HG03025 (cell line): Measurements from ENCODE around the gene TJAP1.
"Not testable (repeated sequence)": the region's sequence is repeated elsewhere in the genome, so short reads cannot be mapped to it uniquely, and the experiment has no call there.

Experiments
- ATAC-seq: cut with Tn5 transposase; IDR thresholded peaks from one replicate; pipeline ENCODE4 v1.9.1; 2021; ENCODE audit warnings: mild to moderate bottlenecking, moderate library complexity; ENCODE audit not compliant: unreplicated experiment, low FRiP score

The TJAP1 gene

DNA sequence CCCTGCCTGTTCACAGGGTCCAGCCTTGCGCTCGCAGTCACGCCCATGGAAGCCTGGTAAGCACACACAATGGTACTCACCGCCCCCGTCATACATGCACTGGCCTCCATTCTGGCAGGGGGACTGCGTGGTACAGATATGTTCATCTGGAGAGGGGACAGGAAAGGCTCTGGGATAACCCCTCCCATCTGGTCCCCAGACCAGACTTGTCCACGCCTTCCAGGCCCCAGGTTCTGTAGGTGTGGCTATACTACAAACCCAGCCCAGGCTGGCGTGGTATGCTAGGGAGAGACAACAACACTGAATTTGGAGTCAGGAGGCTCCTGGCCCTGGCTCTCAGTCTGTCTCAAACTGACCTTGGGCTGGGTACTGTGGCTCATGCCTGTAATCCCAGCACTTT lies 25.4 kb upstream of the TJAP1 start:
- ATAC-seq: no peak

GRCh38 chr6:43452896-43453295 lies 24.5 kb upstream of the TJAP1 start:
- ATAC-seq: no peak

DNA sequence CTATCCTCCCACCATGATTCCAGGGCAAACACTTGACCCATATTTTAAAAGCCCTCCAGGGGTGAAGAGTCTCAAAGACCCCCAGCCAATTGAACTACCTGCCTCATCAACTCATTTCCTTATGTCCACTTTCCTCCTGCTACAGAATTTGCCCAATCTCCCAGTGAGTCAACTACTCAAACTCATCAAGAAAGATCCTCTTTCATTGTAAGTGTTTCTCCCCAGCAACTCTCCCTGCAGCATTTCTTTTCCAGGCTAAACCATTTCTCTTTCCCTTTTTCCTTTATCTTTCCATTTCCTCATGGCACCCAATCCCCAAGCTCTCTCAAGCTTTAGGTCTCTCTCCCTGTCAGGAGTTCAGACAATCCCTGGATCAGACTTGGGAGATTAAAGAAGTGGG lies 23.5 kb upstream of the TJAP1 start:
- no peak for ATAC-seq

- peak; percentile 53 for ATAC-seq
These were observed 23.1 kb upstream of the TJAP1 start for GRCh38 chr6:43454290-43454695.

DNA sequence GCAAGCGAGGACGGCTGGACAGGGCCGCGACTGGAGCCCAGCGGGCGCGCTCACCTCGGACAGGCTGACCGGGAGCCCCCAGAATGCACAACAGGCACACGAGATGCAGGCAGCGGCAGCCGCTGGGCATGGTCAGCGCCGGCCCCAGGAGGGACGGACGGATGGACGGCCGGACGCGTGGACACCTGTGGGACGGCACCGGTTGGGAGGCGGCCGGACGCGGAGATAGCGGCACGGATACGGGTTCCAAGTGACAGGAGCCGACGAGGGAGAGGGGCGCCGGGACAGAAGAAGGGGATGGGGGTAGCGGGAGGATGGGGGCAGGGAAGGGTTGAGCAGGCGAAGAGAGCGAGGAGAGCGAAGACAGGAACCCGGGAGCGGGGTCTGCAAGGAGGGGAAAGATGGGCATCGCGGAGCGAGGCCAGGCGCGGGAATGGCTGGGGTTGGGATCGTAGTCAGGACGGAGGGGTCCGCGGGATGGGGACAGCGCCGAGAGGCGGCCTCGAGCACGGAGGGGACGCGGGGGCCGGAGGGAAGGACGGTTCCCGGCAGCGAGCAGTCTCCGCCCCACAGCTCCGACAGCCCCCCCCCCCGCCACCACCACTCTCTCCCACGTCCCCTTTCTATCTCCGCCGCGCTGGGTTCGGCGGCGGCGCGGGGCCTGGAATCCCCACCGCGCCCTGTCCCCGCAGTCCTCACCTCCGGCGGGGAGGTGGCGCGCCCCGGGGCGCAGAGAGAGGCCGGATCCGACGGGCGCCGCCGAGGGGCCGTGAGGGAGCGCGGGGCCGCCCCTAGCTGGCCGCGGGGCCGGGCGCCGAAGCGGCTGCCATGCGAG lies 22.5 kb upstream of the TJAP1 start:
- peak; percentile 27 for ATAC-seq

GRCh38 chr6:43455531-43456428 lies 21.6 kb upstream of the TJAP1 start, which contains the start of gene DLK2:
DLK2 (minus strand) TSS chr6:43455548; CDS start chr6:43454825, 723 bp downstream.
- ATAC-seq: no peak

DNA sequence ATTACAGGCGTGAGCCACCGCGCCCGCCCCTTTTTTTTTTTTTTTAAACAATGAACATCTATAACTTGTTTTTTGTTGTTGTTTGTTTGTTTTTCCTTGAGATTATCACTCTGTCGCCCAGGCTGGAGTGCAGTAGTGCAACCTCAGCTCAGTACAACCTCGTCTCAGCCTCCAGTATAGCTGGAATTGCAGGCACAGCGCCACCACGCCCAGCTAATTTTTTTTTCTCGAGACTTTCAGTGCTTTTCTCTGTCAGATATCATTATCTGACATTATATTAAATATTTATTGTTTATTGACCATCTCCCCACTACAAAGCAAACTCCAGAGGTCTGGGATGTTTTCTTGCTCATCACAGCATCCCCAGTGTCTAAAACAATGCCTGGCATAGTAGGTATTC lies 19.7 kb upstream of the TJAP1 start:
- no peak for ATAC-seq

DNA sequence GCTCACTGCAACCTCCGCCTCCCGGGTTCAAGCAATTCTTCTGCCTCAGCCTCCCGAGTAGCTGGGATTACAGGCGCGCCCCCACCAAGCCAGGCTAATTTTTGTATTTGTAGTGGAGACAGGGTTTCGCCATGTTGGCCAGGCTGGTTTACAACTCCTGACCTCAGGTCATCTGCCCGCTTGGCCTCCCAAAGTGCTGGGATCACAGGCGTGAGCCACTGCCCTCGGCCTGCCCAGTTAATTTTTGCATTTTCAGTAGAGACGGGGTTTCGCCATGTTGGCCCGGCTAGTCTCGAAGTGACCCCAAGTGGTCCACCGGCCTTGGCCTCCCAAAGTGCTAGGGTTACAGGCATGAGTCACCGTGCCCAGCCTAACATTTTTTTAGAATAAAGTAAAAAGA lies 19.2 kb upstream of the TJAP1 start:
- not testable (repeated sequence) for ATAC-seq

DNA sequence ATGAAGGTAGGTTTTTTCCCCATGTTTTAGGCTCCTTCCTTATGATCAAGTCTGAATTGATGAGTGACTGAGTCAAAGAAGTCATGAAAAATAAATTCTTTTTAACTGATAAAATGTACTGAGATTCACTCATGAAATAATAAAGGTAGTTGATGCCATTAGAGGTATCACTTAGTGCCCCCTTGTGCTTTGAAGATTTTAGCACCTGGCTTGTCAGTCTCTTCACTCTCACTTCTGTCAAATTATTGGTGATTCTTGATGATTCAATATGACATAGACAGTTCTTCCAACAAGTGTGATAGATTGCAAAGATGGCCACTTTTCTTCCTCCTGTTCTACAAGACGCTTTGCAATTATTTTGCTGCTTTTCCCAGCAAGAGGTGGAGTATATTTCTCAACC lies 17.8 kb upstream of the TJAP1 start:
- no peak for ATAC-seq

DNA sequence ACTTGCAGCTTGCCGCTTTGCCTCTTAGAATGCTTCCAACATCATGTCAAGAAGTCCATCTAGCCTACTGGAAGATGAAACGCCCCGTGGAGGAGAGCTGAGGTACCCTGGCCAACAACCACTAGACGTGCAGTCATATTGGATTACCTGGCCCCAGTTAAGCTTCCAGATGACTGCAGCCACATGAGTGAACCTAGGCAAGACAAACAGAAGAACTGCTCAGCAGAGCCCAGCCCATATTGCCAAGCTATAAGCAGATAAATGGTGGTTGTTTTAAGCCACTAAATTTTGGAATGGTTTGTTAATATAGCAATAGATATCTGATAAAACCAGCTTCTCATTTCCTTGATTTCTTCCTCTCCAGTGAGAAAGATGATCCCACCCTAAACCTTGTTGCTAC lies 17.3 kb upstream of the TJAP1 start:
- ATAC-seq: no peak

GRCh38 chr6:43461936-43462335 lies 15.4 kb upstream of the TJAP1 start:
- no peak for ATAC-seq

DNA sequence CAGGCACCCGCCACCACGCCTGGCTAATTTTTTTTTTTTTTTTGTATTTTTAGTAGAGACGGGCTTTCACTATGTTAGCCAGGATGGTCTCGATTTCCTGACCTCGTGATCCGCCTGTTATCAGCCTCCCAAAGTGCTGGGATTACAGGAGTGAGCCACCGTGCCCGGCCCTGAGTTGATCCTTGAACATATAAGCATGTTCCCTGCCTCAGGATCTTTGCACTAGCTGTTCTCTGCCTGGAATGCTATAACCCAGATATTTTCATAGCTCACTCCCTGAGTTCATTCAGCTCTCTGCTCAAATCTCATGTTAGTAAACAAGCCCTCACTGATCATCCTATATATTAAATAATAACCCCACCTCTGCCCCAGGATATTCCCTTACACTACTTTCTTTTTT lies 13.0 kb upstream of the TJAP1 start:
- no peak for ATAC-seq

DNA sequence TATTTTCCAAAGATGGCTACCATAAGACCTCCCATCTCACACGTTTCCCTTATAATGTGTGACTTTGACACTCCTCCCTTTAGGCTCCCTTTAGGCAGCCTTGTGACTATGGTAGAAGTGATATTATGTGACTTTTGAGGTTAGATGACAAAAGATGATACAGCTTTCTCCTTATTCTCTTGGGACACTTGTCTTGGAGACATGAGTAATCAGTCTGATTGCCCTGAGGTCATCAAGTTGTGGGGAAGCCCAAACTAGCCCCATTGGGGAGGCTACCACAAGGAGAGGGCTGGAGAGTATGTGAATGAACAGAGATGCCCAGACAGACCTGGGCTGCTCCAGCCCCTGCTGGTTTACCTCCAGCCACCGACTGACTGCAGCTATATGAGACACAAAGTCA lies 11.4 kb upstream of the TJAP1 start:
- no peak for ATAC-seq

- ATAC-seq: not testable (repeated sequence)
These were observed 10.1 kb upstream of the TJAP1 start for GRCh38 chr6:43467265-43467664.

- ATAC-seq: no peak
These were observed 9.6 kb upstream of the TJAP1 start for GRCh38 chr6:43467752-43468151.

DNA sequence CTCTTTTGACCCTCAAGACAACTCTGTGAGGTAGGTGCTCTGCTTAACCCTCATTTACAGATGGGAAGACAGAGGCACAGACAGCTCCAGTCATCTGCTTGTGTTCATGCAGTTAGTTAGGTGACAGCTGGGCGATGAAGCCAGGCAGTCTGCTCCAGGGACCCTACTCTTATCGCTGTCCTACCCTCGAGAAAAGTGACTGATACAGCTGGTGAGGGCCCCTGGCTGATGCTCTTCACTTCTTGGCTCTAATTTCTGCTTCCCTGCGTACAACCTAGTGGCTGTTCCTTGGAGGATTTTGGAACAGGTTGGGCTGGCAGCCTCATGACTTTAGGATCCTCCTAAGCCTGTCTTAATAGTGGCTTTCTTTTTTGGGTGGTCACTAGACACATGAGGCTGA lies 9.1 kb upstream of the TJAP1 start:
- ATAC-seq: no peak

DNA sequence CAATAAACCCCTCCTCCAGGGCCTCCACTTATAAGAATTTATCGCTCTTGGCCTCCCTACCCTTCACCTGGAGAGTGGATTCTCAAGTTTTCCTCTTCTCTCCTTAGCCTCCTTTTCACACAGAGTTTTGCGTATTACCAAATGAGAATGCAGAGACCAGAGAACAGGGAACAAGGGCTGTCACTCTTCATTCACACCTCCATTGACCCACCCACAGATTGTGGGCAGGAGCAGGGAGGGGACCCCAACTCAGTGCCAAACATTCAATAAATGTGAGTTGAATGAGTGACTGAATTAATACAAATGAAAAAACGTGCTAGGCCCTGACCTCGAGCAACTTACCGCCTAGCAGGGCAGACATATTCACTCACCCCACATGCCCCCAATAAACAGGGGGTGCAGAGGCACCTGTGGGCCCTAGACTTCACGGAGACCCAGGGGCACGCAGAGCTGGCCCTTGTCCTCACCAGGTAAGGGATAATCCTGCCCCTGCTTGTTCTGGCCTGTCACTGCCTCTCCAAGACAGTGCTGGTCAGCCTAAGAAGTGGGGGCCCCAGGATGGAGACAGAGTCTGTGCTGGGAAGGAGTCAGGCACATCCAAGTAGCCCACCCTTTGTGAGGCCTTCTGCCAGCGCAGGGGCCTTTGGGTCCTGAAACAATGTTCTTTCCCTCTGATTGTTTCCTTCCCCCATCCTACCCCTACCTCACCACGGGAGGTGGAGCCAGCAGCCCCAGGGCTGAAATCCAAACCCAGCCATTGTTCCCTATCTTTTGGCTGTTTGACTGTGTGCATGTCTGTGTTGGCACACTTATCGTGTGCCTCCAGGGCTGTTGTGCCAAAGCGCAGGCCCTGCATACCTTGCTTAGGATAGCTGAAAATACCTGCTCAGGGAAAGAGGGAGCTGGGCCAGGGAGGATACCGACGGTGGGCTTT lies 8.4 kb upstream of the TJAP1 start:
- ATAC-seq: no peak

DNA sequence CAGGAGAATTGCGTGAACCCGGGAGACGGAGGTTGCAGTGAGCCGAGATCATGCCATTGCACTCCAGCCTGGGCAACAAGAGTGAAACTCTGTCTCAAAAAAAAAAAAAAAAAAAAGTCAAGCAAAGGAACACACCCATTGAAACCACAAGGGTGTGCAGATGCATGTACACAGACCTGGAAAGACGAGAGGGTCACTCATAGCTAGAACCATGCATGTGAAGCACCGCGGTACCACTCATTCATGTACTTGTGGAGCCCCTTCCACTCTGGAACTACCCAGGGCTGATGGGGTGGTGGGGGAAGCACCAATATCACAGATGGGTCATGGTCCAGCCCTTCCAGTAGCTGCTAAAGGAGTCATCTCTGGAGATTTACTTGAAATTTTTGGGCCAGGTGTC lies 7.4 kb upstream of the TJAP1 start:
- ATAC-seq: no peak

DNA sequence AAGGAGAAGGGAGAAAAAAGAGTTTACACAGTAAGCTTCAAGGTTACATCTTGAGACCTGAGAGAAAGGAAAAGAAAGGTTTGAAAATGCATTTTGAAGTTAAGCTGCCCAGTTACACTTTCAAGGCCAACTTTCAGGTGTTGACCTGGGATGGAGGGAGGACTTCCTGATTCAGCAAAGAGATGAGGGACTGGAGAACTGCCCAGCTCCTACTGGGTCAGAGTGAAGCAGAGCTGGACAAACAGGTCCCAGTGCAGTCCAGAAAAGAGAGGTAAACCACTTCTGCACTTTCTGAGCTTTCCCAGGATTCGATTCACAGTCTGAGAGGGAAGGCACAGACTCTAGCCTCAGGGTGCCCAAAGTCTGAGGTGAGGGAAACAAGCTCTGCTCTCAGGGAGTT lies 6.0 kb upstream of the TJAP1 start:
- ATAC-seq: no peak

DNA sequence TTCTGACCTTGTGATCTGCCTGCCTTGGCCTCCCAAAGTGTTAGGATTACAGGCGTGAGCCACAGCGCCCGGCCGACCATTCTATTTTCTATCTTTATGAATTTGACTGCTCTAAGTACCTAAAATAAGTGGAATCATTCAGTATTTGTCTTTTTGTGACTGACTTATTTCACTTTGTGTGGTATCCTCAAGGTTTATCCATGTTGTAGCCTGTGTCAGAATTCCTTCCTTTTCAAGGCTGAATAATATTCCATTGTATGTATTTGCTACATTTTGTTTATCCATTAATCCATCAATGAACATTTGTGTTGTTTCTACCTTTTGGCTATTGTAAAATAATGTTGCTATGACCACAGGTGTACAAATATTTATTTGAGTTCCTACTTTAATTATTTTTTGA lies 4.9 kb upstream of the TJAP1 start:
- ATAC-seq: no peak

- ATAC-seq: no peak
These were observed 1.9 kb upstream of the TJAP1 start for GRCh38 chr6:43475516-43475915.
